Keratinocyte (primary cell): ENCODE measurements around the gene CDKN2D.

Source experiments
- CTCF ChIP-seq, 3 experiments: IDR thresholded peaks in 1 of 3; conservative IDR thresholded peaks in 1 of 3; optimal IDR thresholded peaks in 1 of 3; 2 replicates in 2 of 3; 3 replicates in 1 of 3; pipeline versions ENCODE3 to v1.5.1; 2011; ENCODE audit warnings: low read length in 3 of 3, mild to moderate bottlenecking in 3 of 3, moderate library complexity in 2 of 3, control low read depth in 1 of 3, inconsistent platforms in 1 of 3; ENCODE audit not compliant: insufficient read depth in 2 of 3; ENCODE audit errors: extremely low read depth in 1 of 3
- EZH2 ChIP-seq: IDR thresholded peaks from one replicate; pipeline ENCODE4 v1.6.1; 2012; ENCODE audit warnings: inconsistent platforms, mild to moderate bottlenecking, low read length, moderate library complexity

DNA sequence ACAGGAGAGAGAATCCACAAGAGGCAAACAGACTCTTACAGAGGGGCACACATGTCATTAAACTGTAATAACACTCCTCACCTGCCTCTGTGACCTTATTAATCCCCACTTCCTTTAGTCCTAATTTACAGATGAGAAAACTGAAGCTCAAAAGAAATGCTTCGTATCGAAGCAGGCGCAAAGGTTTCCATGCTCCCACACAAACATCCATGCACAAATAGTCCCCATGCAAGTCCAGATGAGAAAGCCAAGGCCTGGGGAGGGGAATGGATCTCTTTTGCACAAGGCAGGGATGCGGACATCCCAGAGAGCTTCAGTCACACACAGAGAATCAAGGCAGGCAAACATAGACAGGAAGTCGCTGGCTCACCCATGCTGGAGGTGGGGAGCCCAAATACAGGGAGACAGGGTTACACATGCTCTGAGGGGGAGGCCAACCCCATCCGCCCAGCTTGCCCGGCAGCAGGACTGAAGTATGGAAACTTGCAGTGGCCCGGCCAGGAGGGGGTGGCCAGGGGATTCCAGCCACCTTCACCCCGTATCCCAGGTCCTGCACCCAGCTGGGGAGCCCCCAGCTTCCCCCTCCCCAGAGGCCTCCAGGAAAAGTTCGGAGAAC lies 52.0 kb downstream of the CDKN2D start:
- no peak for TF ChIP-seq CTCF (optimal IDR thresholded peaks at IDR 0.05 in 1 of 3, IDR thresholded peaks at IDR 0.05 in 1 of 3, conservative IDR thresholded peaks at IDR 0.05 in 1 of 3; ENCODE audit: extremely low read depth in 1 of 3, insufficient read depth in 2 of 3, low read length in 3 of 3)
- no peak for TF ChIP-seq EZH2
